H1 (cell line): ENCODE data around the gene GTSE1. TPM values are rescaled to one million over a fixed set of nuclear protein-coding genes. Genes with fewer than 3 reads are reported as not detected.

ENCODE experiments used
- CTCF ChIA-PET: fragments of 300-600 bp; sonication (Branson Sonifier 250); formaldehyde crosslinking; loops from one replicate; lab custom pipeline; 2021; ENCODE audit not compliant: partially characterized antibody; lab: Charles Lee
- POLR2A ChIA-PET: fragments of 300-600 bp; sonication (Branson Sonifier 250); formaldehyde crosslinking; loops from one replicate; lab custom pipeline; 2021; ENCODE audit warnings: inconsistent platforms; ENCODE audit not compliant: partially characterized antibody; lab: Charles Lee
- DNase-seq, 2 experiments: peaks; one replicate each; pipeline versions ENCODE4 v3.0.0 to v3.0.0-alpha.2; 2010 to 2022; ENCODE audit warnings: low spot score in 2 of 2, low read depth in 1 of 2, mixed read lengths in 1 of 2
- FAIRE-seq: peaks from 2 replicates; lab custom pipeline; 2011; peaks lifted over from hg19 to GRCh38; lab: Jason Lieb, UNC
- H2AFZ ChIP-seq: 2 replicates; pipeline ENCODE4 v1.8.1; 2012; ENCODE audit warnings: low read length, inconsistent platforms
- H2AK5ac ChIP-seq: 2 replicates; pipeline ENCODE4 v1.6.1; 2013; ENCODE audit warnings: low read depth, low read length
- H2BK120ac ChIP-seq: replicated peaks from 2 replicates; pipeline ENCODE3; 2013; ENCODE audit warnings: low read depth, low read length, inconsistent platforms
- H2BK12ac ChIP-seq: 2 replicates; pipeline ENCODE4 v1.6.1; 2013; ENCODE audit warnings: low read depth, low read length
- H2BK15ac ChIP-seq: 2 replicates; pipeline ENCODE4 v1.6.1; 2013; ENCODE audit warnings: low read length
- H2BK20ac ChIP-seq: 2 replicates; pipeline ENCODE4 v1.6.1; 2013; ENCODE audit warnings: low read length
- H2BK5ac ChIP-seq: 2 replicates; pipeline ENCODE4 v1.6.1; 2013; ENCODE audit warnings: low read depth, low read length
- H3K14ac ChIP-seq: 2 replicates; pipeline ENCODE4 v1.6.1; 2013; ENCODE audit warnings: inconsistent platforms; ENCODE audit not compliant: insufficient read length
- H3K18ac ChIP-seq: 2 replicates; pipeline ENCODE4 v1.6.1; 2013; ENCODE audit warnings: low read length; ENCODE audit errors: extremely low read depth
- H3K23ac ChIP-seq: 2 replicates; pipeline ENCODE4 v1.6.1; 2013; ENCODE audit warnings: inconsistent platforms; ENCODE audit not compliant: insufficient read length
- H3K23me2 ChIP-seq: 2 replicates; pipeline ENCODE4 v1.6.1; 2013; ENCODE audit warnings: low read depth, low read length
- H3K27ac ChIP-seq: 2 replicates; pipeline ENCODE4 v1.6.1; 2011; ENCODE audit warnings: low read depth, low read length, inconsistent platforms
- H3K27me3 ChIP-seq, 4 experiments: replicated peaks in 1 of 4; 1 replicate in 1 of 4; 2 replicates in 3 of 4; pipeline versions ENCODE4 v1.6.1 to v1.8.1; 2011 to 2013; ENCODE audit warnings: low read length in 3 of 4, mild to moderate bottlenecking in 3 of 4, inconsistent platforms in 2 of 4, mixed read lengths in 2 of 4, moderate library complexity in 1 of 4; ENCODE audit not compliant: control insufficient read depth in 3 of 4, insufficient read depth in 3 of 4; ENCODE audit errors: extremely low read depth in 1 of 4
- H3K36me3 ChIP-seq, 4 experiments: 2 replicates each; pipeline versions ENCODE4 v1.6.1 to v1.8.1; 2011 to 2013; ENCODE audit warnings: mild to moderate bottlenecking in 4 of 4, low read length in 3 of 4, moderate library complexity in 2 of 4, control low read depth in 1 of 4, inconsistent platforms in 1 of 4; ENCODE audit not compliant: insufficient read depth in 4 of 4, control insufficient read depth in 2 of 4
- H3K4ac ChIP-seq: replicated peaks from 2 replicates; pipeline ENCODE3; 2013; ENCODE audit warnings: low read length, low read depth, mixed read lengths, inconsistent platforms; ENCODE audit not compliant: insufficient read length
- H3K4me1 ChIP-seq, 4 experiments: replicated peaks in 1 of 4; 1 replicate in 1 of 4; 2 replicates in 3 of 4; pipeline versions ENCODE4 v1.6.1 to v1.8.1; 2011 to 2013; ENCODE audit warnings: low read length in 3 of 4, inconsistent platforms in 2 of 4, mixed read lengths in 1 of 4; ENCODE audit not compliant: insufficient read depth in 4 of 4, control insufficient read depth in 3 of 4
- H3K4me2 ChIP-seq, 2 experiments: 2 replicates each; pipeline versions ENCODE4 v1.6.1 to v1.8.1; 2011 to 2013; ENCODE audit warnings: low read depth in 2 of 2, low read length in 2 of 2, control low read depth in 1 of 2, inconsistent platforms in 1 of 2, mild to moderate bottlenecking in 1 of 2; ENCODE audit not compliant: insufficient read depth in 1 of 2
- H3K4me3 ChIP-seq, 4 experiments: fragments of 200-600, 300-600 bp in 1 of 4; sonication (generic), shearing (Covaris generic), sonication (Bioruptor Twin) in 1 of 4; 2 replicates each; pipeline versions ENCODE4 v1.5.1 to v1.8.1; 2011 to 2016; ENCODE audit warnings: low read length in 4 of 4, low read depth in 3 of 4, control low read depth in 2 of 4, inconsistent platforms in 2 of 4, mild to moderate bottlenecking in 2 of 4, mixed read lengths in 1 of 4, moderate library complexity in 1 of 4; ENCODE audit not compliant: insufficient read depth in 2 of 4; ENCODE audit errors: extremely low read depth in 1 of 4
- H3K56ac ChIP-seq: replicated peaks from 2 replicates; pipeline ENCODE3; 2013; ENCODE audit warnings: low read depth, mild to moderate bottlenecking, mixed read lengths, low read length, inconsistent platforms; ENCODE audit not compliant: insufficient read length
- H3K79me1 ChIP-seq: 2 replicates; pipeline ENCODE4 v1.6.1; 2013; ENCODE audit warnings: low read depth, low read length, control low read depth
- H3K79me2 ChIP-seq, 2 experiments: 2 replicates each; pipeline versions ENCODE4 v1.6.1 to v1.8.1; 2012 to 2013; ENCODE audit warnings: low read length in 2 of 2, mild to moderate bottlenecking in 2 of 2, inconsistent platforms in 1 of 2; ENCODE audit not compliant: insufficient read depth in 2 of 2, control insufficient read depth in 1 of 2
- H3K9ac ChIP-seq, 4 experiments: replicated peaks in 1 of 4; 1 replicate in 1 of 4; 2 replicates in 3 of 4; pipeline versions ENCODE4 v1.6.1 to v1.8.1; 2011 to 2013; ENCODE audit warnings: low read depth in 3 of 4, low read length in 3 of 4, control low read depth in 2 of 4, mild to moderate bottlenecking in 2 of 4, moderate library complexity in 2 of 4, inconsistent platforms in 1 of 4; ENCODE audit errors: extremely low read depth in 1 of 4
- H3K9me3 ChIP-seq, 2 experiments: 2 replicates each; pipeline versions ENCODE4 v1.6.1 to v1.8.1; 2012 to 2013; ENCODE audit warnings: mild to moderate bottlenecking in 2 of 2, moderate library complexity in 2 of 2, control low read depth in 1 of 2, inconsistent platforms in 1 of 2, low read depth in 1 of 2, low read length in 1 of 2, mixed read lengths in 1 of 2; ENCODE audit not compliant: insufficient read depth in 2 of 2
- H4K20me1 ChIP-seq, 2 experiments: replicated peaks in 1 of 2; 2 replicates each; pipeline versions ENCODE3 to v1.8.1; 2011 to 2013; ENCODE audit warnings: inconsistent platforms in 2 of 2, low read length in 2 of 2, mild to moderate bottlenecking in 1 of 2; ENCODE audit not compliant: insufficient read depth in 2 of 2, control insufficient read depth in 1 of 2
- H4K5ac ChIP-seq: 2 replicates; pipeline ENCODE4 v1.6.1; 2013; ENCODE audit warnings: low read length, low read depth, mixed read lengths, inconsistent platforms; ENCODE audit not compliant: insufficient read length
- H4K8ac ChIP-seq: 2 replicates; pipeline ENCODE4 v1.8.0; 2013; ENCODE audit warnings: mild to moderate bottlenecking, moderate library complexity, low read length, inconsistent platforms; ENCODE audit not compliant: insufficient read depth; ENCODE audit errors: extremely low read depth
- H4K91ac ChIP-seq: replicated peaks from 2 replicates; pipeline ENCODE3; 2013; ENCODE audit warnings: low read length, mixed read lengths, inconsistent platforms; ENCODE audit not compliant: insufficient read length
- ATF2 ChIP-seq: IDR thresholded peaks from 2 replicates; pipeline ENCODE4 v1.6.1; 2012; ENCODE audit warnings: low read length, inconsistent platforms
- E2F6 ChIP-seq: IDR thresholded peaks from 2 replicates; pipeline ENCODE4 v1.6.1; 2012; ENCODE audit warnings: inconsistent platforms
- EGR1 ChIP-seq: IDR thresholded peaks from 2 replicates; pipeline ENCODE4 v1.6.1; 2011; ENCODE audit warnings: low read depth, low read length, borderline replicate concordance
- FOSL1 ChIP-seq: IDR thresholded peaks from 2 replicates; pipeline ENCODE4 v1.6.1; 2011; ENCODE audit warnings: mild to moderate bottlenecking, low read depth, low read length, moderate library complexity; ENCODE audit not compliant: insufficient read depth
- GABPA ChIP-seq: IDR thresholded peaks from 2 replicates; pipeline ENCODE4 v1.6.1; 2011; ENCODE audit warnings: mild to moderate bottlenecking, low read length, moderate library complexity, borderline replicate concordance; ENCODE audit not compliant: insufficient read depth
- MAFK ChIP-seq: IDR thresholded peaks from 2 replicates; pipeline ENCODE4 v1.6.1; 2012; ENCODE audit warnings: low read depth, mild to moderate bottlenecking, improper control_type of control experiment, low read length
- TAF7 ChIP-seq: optimal IDR thresholded peaks from 2 replicates; pipeline ENCODE3; 2011; ENCODE audit warnings: low read depth, mild to moderate bottlenecking, inconsistent platforms, low read length, moderate library complexity, borderline replicate concordance
- TBP ChIP-seq: IDR thresholded peaks from 2 replicates; pipeline ENCODE4 v1.6.1; 2011; ENCODE audit warnings: low read depth, low read length, improper control_type of control experiment
- TEAD4 ChIP-seq: IDR thresholded peaks from 2 replicates; pipeline ENCODE4 v1.6.1; 2012; ENCODE audit warnings: low read depth, low read length, inconsistent platforms, mixed read lengths
- WGBS, 2 experiments: shearing (Covaris generic) in 1 of 2; methylation state at CpG; one replicate each; pipeline versions ENCODE4 v1.1.6 to v1.1.7; 2013 to 2015; ENCODE audit warnings: low lambda C conversion rate in 2 of 2, mixed read lengths in 2 of 2, inconsistent platforms in 1 of 2, low coverage in 1 of 2, missing lambda C conversion rate in 1 of 2; ENCODE audit not compliant: insufficient replicate concordance in 2 of 2, insufficient coverage in 1 of 2, insufficient read length in 1 of 2; ENCODE audit errors: extremely low coverage in 1 of 2, missing lambda C conversion rate in 1 of 2; 5-methylcytosine and 5-hydroxymethylcytosine counted together
- polyA plus RNA-seq, 7 experiments: library from polyadenylated mRNA; depleted of rRNA in 3 of 7; stranded (reverse) in 5 of 7; unstranded in 2 of 7; fragments of >200 nt in 5 of 7; fragments of 200-250 nt in 2 of 7; gene quantifications; 1 replicate in 5 of 7; 2 replicates in 1 of 7; 4 replicates in 1 of 7; pipeline versions ENCODE4 v1.2.1 to v1.2.3, GENCODE V29; 2011 to 2013; ENCODE audit warnings: missing spikeins in 2 of 7, mixed read lengths in 2 of 7
- total RNA-seq: library from RNA; stranded (reverse); fragmentation: NEBNext Ultra II Directional; extraction: Animal tissue kit (Norgen Biotek cat#: 25700); gene quantifications from 2 replicates; pipeline ENCODE4 v1.2.1, GENCODE V29; 2021

Gene GTSE1
- total and polyA plus RNA-seq, 2 of the 8 experiments (the other 6 are each of a cell fraction or from before 2014, with no cell fraction given), result 17.5 to 38.6 TPM

- Histone ChIP-seq H3K4ac (no peak overlapping the region), H3K36me3 (peaks cover 10 to 27% (median 17%) of the 10 kb centered on the region in 4 experiments; a peak in 6 of 8 replicates), H2BK5ac (no peak overlapping the region), H3K4me2 (no peak overlapping the region), H2BK12ac (no peak overlapping the region), H2BK20ac (no peak overlapping the region), H3K18ac (no peak overlapping the region), H4K8ac (no peak overlapping the region), H3K4me3 (no peak overlapping the region), H3K27ac (no peak overlapping the region), H4K5ac (no peak overlapping the region), H2AFZ (no peak overlapping the region), H2AK5ac (no peak overlapping the region), H4K91ac (no peak overlapping the region), H3K14ac (no peak overlapping the region), H3K79me1 (peaks cover 5% of the 10 kb centered on the region; the same call in 1 of the 2 replicates), H3K9ac (no peak overlapping the region), H2BK120ac (no peak overlapping the region), H4K20me1 (peaks cover 4 to 10% of the 10 kb centered on the region in 2 experiments), H3K23ac (no peak overlapping the region), H3K79me2 (no peaks in the 10 kb centered on the region), H3K9me3 (no peaks in the 10 kb centered on the region), H2BK15ac (no peak overlapping the region), H3K56ac (no peak overlapping the region), H3K4me1 (no peaks in the 10 kb centered on the region), H3K23me2 (no peaks in the 10 kb centered on the region), H3K27me3 (no peaks in the 10 kb centered on the region)
- no peak for TF ChIP-seq MAFK
- TF ChIP-seq TEAD4, result no peak
- no peak for TF ChIP-seq TBP
- no peak for TF ChIP-seq E2F6
- no peak for TF ChIP-seq EGR1
- no peak for TF ChIP-seq ATF2
- no peak for TF ChIP-seq GABPA
- no peak for TF ChIP-seq TAF7
- TF ChIP-seq FOSL1, result no peak
- CTCF ChIA-PET, result interaction anchor here (1.0 to 5.0 kb wide), 3 partner anchors 9 to 196 kb away, joined by 3 to 30 read pairs (median 3); no protein-coding TSS in a partner anchor
- FAIRE-seq (no peak), DNase-seq (no peak)
- POLR2A ChIA-PET, result interaction anchor here (0.6 kb wide), 1 partner anchor 235 kb away, joined by 3 read pairs; no protein-coding TSS in a partner anchor
- 86% methylated on average over 20 of the region's 20 CpGs; no CpG with 5 or more reads in 1 of the 2 experiments for WGBS, 2 experiments
Observed at GRCh38 chr22:46317646-46318045, 21.0 kb downstream of the GTSE1 start.
